Hematopoietic multipotent progenitor cell treated with erythropoietin and hydrocortisone succinate and interleukin-3 and kit ligand, for 8 days (in vitro differentiated cells): ENCODE results near the gene TSPYL1.

Experiments used
- DNase-seq: peaks from one replicate; pipeline ENCODE4 v3.0.0-alpha.2; 2015

Gene TSPYL1

GRCh38 chr6:116256694-116257093, 23.0 kb downstream of the TSPYL1 start:
- no peak for DNase-seq

DNA sequence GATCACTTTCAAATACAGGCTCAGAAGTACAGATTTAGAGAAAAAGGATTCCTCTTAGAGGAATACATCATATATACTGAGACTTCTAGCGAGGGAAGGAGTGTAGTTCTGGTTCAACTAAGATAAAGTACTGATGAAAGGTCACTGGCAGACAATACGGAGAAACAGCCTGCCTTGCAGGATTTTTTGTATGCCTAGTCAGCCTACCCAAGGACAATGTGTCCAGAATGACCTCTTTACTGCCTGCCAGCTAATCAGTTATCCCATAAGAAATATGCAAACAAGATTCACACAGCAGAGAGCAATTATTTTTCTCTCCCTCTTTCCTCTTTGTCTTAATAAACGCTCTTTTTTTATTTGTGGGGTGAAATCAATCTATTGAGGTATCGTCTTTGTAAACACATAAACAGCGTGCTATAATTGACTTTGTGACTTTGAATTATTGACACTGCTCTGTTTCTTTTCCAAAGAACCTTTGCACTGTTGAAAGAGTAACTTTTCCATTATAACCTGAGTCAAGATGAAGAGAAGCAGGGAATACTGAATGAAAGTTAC, 24.4 kb downstream of the TSPYL1 start:
- peak; percentile 52 for DNase-seq

DNA sequence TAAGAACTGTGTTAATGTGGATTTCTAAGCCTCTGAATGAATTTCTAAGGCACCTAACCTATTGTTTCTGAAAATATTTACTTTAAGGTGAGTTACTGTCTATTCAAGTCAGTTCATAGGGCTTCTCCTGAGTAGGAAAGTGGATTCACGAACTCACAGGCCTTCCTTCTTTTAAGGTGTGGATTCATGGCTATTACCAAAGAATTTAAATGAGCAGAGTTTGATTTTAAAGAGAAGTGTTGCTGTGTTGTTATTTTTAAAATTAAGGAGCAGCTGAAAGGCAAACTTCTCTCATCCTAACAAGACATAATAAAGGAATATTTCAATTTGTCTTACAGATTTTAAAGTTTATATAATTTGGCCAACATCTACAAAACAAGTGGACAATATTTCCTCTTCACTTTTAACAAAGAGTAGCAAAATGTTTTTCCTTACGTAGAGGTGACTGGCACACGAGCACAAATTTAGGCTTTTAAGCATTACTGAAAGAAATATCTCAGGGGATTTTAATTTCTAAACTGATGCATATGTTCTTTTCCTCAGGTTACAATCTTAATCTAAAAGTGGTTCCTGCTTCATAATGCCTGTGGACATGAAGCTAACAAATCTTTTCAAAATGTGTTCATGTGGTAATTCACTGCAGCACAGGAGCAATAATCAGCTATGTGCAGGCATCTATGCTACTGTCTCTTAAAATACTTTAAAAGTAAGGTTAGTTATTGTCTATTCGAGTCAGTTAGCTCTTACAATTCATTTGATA, 25.3 kb downstream of the TSPYL1 start:
- peak; percentile 34 for DNase-seq

DNA sequence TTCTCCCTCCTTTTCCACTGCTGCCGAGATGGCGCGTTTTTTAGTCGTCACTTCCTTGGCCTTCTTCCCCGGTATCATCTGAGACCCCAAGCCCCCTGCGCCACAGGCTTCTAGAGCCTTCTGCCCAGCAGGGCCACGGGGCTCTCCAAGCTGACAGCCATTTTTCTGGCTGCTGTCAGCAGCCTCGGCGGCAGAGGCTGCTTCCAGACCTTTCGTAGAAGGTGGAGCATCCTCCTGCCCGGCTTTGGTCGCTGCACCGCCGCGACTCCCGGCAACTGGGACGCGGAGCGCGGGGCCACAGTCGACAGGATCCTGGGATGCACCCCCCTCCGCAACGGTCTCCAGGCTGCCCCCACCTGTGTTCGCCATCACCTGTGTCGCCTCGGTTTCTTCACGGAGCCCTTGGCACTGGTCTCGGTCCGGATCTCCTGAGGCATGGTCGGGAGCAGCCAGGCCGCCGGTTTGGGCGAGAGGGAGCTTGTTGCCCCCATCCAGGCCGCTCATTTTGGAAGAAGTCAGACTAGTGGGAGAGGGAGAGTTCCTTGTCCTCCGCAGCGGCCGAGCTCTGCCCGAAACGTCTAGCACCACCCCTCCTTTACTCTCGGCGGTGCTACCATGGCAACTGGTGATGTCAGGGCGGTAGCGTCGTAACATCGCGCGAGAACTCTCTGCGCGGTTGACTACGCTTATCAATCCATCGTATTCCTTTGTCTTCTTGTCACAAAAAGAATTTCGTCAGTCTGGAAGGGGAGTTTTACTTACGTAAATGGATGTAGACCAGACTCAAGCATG, 26.0 kb downstream of the TSPYL1 start, which contains the start of gene TSPYL4:
Gene TSPYL4, minus strand, starts transcription at position 571 of the 792 bp plus-strand sequence. Its CDS starts 67 bp downstream, at position 504.
- DNase-seq: peak; percentile 97

DNA sequence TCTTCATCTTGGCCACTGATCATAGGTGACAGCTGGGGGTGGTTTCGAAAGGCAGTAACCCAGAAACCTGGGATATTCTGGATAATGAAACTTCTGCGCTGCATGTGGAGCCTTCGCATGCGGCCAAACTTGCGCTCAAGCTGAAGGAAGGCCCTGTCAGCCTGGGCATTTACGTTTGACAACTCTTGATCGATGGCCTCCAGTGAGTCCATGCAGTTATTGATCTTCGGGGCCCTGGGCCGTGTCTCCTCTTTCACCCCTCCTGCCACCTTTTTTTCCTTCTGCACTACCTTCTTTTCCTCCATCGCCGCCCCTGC, 26.6 kb downstream of the TSPYL1 start:
- DNase-seq: no peak

DNA sequence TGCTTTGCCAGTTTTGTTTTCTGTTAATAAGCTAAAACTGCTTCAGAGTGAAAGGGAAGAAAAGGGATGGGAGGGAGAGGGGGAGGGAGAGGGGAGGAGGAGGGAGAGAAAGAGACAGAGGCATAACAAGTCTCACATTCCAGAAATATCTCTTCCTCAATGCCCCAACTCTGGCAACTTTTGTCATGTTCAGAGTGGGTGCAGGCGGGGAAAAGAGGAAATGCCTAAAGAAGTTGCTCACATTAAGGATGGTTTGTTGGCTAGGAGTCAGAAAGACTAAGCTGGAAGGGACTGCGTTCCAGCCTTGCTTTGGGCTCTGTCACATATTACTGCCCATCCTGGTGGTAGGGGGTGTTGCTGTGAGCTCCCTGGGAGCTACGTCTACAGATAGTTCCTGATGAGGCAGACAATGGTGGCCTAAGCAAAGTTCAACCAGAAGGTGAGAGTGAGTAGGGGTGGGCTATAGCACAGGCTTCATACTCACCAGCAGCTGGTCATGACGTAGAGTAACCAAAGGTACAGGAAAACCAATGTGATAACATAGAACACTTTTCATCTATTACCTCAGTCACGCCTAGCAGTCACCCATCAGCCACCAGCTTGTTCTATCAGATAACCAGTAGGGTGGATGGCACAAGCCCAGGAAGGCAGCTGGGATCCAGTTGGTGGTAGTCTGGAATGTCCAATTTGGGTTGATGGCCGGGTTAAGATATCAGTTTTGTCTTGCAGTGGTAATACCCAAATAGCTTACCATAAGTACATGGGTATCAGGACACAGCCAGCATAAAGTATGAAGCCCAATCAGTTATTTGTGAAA, 28.0 kb downstream of the TSPYL1 start:
- peak; percentile 69 for DNase-seq

- DNase-seq: no peak
Observed at GRCh38 chr6:116248577-116248976, 31.2 kb downstream of the TSPYL1 start.

GRCh38 chr6:116247285-116247684, 32.4 kb downstream of the TSPYL1 start:
- no peak for DNase-seq

DNA sequence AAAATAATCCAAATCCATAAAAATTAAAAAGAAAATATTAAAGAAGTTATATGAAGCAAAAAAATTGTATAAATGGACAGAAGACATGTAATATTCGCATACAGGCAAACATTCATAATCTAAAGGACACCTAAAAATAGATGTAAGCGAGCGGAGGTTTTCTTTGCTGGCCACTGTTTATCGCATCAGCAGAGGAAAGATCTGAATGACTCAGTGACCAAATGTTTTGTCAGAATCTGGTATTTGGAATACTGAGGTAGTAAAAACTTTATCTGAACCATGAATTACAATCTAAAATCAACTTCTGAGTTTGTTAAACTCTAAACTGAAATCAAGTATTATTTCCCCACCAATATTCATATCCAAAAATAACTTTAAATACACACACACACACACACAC, 33.6 kb downstream of the TSPYL1 start:
- no peak for DNase-seq

- DNase-seq: no peak
Observed at GRCh38 chr6:116244284-116244683, 35.4 kb downstream of the TSPYL1 start.

GRCh38 chr6:116239856-116240255, 39.9 kb downstream of the TSPYL1 start:
- no peak for DNase-seq

DNA sequence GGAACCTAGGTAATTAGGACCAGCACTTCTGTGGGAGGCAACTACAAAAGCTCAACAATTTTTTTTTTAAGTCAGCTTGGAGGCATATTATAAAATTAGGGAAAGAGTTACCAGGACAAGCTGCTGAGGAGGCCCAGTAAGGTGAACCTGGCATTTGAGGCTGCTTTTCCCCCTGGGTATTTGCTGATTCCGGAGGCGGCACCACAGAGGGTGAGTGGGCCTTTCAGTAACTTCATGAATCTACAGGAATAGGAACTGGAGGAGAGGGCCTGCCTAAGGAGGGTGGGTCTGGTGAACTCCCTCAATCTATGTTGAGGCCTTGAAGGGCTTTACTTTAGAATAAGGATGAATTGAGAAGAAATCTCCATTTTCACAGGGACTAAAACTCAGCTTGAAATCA, 40.5 kb downstream of the TSPYL1 start:
- DNase-seq: no peak

GRCh38 chr6:116238083-116238482, 41.6 kb downstream of the TSPYL1 start:
- no peak for DNase-seq

DNA sequence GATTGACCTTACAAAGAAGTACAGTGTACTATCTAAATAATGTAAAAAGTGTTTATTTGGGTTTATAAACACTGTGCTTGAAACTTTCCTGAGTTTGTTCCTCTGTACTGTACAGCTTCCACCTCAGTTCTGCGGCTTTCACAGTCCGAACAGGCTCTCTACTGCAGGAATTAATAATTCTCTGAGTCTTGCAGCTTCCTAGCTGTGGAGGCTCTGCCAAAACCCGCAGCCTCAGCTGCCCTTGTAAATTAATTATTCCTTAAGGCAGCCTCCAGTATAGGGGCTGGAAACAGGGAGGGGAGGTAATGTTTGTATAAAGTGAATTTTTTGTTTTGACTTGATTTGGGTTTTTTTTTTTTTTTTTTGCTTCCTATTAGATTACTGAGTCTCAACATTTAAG, 45.0 kb downstream of the TSPYL1 start:
- no peak for DNase-seq

DNA sequence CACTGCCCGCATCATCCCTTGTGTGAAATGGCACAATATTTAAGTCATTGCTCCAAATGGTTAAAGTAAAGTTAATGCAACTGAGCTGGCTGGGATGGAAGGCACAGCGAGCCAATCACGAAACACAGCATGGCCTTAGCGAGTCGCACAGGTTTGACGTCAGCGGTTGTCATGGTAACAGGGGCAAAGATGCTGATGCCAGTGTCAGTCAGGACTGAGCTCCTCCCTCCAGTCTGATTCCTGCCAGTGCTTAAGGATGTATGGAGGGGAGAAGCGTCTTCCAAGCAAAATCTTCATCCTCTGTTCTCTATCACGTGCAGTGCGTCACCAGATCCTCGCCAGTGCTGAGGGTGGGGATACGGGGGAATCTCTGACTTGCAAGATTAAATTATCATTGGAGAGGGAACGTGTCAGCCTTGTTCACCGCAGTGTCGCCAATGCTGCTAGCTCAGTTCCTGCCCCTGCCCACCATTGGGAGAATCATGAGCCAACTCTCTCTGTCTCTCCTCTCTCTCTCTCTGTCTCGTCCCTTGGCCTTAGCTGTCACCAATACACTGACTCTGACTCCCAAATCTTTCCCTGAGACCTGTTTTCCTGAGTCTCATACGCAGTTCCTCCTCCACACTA, 50.3 kb downstream of the TSPYL1 start:
- DNase-seq: peak; percentile 19
